Limb (tissue), 2 donors: ENCODE measurements around the gene RYR1.
"Not testable (repeated sequence)": the region's sequence is repeated elsewhere in the genome, so short reads cannot be mapped to it uniquely, and the experiment has no call there.

ENCODE experiments used
- DNase-seq, 2 donors: peaks; one replicate each; pipeline ENCODE4 v3.0.0-alpha.2; 2016; ENCODE audit errors: extremely low spot score in 2 of 2

The RYR1 gene

DNA sequence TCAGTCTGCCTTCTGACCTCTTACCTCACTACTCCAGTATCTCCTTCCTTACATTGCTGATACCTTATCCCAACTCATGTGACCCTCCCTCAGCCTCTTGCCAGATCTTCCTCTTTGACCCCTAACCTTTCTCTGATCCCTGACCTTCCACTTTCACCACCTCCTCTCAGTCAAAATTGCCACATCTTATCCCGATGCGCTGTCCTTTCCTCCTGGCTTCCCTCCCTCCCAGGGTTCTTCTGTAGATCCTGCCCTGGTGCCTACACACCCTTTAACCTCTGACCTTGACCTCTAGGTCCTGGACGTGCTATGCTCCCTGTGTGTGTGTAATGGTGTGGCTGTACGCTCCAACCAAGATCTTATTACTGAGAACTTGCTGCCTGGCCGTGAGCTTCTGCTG lies 23.7 kb downstream of the RYR1 start:
- DNase-seq: no peak

DNA sequence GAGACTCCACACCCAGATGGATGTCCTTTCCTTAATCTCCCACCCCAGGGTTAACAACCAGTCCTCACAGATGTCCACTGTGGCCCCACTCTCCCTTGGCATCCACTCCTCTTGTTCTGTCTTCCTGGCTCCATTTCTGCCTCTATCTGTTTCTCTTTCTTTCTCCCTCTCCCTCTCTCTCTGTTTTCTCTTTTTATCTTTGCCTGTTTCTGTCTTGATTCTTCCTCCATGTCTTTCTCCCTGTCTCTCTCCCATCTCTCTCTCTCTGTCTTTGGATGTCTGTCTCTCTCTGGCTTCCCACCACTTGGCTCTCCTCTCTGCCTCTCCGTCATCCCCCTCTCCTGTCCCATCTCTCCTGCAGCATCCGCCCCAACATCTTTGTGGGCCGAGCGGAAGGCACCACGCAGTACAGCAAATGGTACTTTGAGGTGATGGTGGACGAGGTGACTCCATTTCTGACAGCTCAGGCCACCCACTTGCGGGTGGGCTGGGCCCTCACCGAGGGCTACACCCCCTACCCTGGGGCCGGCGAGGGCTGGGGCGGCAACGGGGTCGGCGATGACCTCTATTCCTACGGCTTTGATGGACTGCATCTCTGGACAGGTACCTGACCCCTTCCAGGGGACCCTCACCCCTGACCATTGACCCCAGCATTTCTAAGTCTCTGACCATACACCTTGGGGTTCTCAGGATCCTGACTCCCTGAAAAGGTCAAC lies 24.4 kb downstream of the RYR1 start:
- DNase-seq: no peak

- no peak for DNase-seq
Observed at GRCh38 chr19:38458991-38459390, 25.5 kb downstream of the RYR1 start.

DNA sequence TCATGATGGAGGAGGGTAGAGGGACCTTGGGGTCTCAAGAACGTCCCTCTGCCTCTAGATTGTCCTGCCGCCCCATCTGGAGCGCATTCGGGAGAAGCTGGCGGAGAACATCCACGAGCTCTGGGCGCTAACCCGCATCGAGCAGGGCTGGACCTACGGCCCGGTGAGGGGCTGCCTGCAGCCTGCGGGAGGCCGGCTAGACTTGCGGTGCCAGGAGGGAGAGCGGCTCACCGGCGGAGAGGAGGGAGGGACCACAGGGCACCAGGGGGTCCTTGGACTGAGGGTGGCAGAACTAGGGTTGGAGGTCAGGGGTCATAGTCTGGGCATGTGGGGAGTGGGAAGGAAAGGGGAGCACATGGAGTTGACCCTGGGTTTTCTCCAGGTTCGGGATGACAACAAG lies 29.9 kb downstream of the RYR1 start:
- no peak for DNase-seq

- no peak for DNase-seq
Observed at GRCh38 chr19:38464421-38465082, 31.1 kb downstream of the RYR1 start.

GRCh38 chr19:38466050-38466449 lies 32.6 kb downstream of the RYR1 start:
- no peak for DNase-seq

GRCh38 chr19:38467541-38468525 lies 34.3 kb downstream of the RYR1 start:
- DNase-seq: no peak

DNA sequence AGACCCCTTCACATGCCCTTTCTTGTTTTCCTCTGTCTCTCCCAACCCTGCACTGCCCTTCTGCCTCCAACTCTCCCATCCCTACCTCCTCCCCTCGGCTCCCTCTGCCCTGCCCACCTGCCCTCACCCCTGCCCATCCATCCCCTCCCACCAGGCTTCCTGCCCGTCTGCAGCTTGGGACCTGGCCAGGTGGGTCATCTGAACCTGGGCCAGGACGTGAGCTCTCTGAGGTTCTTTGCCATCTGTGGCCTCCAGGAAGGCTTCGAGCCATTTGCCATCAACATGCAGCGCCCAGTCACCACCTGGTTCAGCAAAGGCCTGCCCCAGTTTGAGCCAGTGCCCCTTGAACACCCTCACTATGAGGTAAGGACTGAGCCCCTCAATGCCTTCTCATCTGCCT lies 35.7 kb downstream of the RYR1 start:
- DNase-seq: no peak

DNA sequence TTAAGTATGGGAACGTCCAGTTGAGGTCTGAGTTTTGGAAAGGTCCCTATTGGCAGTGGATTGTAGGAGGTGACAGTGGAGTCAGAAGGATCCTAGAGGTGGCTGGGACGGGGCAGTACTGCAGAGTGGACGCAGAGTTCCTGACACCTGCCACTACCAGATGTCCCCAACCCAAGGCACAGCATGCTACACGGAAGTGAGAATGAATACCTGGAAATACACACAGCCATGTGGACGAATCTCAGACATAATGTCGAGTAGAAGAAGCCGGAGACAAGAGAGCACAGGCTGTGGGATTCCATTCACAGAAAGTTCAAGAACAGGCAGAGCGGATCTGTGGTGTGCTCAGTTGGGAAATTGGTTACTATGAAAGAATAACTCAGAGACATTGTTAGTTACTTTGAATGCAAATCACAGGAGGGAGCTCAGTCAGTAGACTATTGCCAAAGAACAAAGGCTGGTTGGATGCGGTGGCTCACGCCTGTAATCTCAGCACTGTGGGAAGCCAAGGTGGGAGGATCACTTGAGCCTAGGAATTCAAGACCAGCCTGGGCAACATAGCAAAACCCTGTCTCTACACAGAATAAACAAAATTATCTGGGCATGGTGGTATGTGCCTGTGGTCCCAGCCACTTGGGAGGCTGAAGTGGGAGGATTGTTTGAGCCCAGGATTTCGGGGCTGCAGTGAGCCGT lies 37.4 kb downstream of the RYR1 start:
- DNase-seq: no peak

DNA sequence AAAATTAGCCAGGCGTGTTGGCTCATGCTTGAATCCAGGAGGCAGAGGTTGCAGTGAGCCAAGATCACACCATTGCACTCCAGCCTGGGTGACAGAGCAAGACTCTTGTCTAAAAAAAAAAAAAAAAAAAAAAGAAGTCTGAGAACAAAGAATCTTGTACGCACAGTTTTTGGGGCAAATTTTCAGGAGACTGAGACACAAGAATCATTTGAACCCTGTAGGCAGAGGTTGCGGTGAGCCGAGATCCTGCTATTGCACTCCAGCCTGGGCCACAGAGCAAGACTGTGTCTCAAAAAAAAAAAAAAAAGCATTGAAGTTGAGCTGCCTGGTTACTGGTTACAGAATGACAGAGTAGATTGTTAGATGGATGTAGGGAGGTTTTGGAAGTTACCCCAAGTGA lies 39.2 kb downstream of the RYR1 start:
- not testable (repeated sequence) for DNase-seq

DNA sequence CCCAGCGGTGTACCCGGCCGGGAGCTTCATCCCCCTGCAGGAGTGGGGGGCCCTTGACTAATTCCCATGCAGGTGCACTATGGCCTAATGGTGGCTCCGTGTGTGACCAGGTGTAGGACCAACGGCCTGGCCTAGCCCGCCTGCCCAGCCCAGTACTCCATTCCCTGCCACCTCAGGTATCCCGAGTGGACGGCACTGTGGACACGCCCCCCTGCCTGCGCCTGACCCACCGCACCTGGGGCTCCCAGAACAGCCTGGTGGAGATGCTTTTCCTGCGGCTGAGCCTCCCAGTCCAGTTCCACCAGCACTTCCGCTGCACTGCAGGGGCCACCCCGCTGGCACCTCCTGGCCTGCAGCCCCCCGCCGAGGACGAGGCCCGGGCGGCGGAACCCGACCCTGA lies 39.7 kb downstream of the RYR1 start:
- no peak for DNase-seq

- DNase-seq: no peak
Observed at GRCh38 chr19:38475176-38475575, 41.7 kb downstream of the RYR1 start.

DNA sequence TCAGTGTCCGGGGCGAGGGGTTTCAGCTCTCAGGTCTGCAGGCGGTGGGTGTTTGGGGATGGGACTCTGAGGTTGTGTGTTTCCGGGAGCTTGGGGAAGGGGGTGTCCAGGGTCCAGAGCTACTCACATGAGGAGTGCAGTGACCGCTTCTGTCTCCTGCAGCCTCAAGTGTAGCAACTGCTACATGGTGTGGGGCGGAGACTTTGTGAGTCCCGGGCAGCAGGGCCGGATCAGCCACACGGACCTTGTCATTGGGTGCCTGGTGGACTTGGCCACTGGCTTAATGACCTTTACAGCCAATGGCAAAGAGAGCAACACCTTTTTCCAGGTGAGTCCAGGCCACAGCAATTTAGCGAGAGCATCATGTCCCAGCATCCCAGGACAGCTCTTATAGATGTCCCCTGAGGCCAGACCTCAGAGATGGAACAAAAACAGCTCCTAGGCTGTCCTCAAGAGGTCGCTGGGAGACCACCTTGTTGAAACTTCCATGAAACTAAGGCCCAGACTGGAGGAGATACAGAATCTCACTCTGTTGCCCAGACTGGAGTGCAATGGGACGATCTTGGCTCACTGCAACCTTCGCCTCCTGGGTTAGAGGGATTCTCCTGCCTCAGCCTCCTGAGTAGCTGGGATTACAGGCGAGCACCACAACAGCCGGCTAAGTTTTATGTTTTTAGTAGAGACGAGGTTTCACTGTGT lies 44.9 kb downstream of the RYR1 start:
- DNase-seq: no peak

- no peak for DNase-seq
Observed at GRCh38 chr19:38482496-38482895, 49.0 kb downstream of the RYR1 start.

GRCh38 chr19:38483016-38483630 lies 49.6 kb downstream of the RYR1 start:
- no peak for DNase-seq

- DNase-seq: no peak
Observed at GRCh38 chr19:38484747-38485146, 51.3 kb downstream of the RYR1 start.

DNA sequence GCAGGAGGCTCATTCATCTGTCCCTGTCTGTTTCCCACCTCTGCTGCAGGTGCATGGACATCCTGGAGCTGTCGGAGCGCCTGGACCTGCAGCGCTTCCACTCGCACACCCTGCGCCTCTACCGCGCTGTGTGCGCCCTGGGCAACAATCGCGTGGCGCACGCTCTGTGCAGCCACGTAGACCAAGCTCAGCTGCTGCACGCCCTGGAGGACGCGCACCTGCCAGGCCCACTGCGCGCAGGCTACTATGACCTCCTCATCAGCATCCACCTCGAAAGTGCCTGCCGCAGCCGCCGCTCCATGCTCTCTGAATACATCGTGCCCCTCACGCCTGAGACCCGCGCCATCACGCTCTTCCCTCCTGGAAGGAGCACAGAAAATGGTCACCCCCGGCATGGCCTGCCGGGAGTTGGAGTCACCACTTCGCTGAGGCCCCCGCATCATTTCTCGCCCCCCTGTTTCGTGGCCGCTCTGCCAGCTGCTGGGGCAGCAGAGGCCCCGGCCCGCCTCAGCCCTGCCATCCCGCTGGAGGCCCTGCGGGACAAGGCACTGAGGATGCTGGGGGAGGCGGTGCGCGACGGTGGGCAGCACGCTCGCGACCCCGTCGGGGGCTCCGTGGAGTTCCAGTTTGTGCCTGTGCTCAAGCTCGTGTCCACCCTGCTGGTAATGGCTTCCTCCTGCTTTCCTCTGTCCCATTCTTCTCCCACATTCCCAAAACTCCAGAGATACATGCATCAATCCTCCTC lies 52.2 kb downstream of the RYR1 start:
- no peak for DNase-seq

- no peak for DNase-seq
Observed at GRCh38 chr19:38486731-38487336, 53.3 kb downstream of the RYR1 start.

DNA sequence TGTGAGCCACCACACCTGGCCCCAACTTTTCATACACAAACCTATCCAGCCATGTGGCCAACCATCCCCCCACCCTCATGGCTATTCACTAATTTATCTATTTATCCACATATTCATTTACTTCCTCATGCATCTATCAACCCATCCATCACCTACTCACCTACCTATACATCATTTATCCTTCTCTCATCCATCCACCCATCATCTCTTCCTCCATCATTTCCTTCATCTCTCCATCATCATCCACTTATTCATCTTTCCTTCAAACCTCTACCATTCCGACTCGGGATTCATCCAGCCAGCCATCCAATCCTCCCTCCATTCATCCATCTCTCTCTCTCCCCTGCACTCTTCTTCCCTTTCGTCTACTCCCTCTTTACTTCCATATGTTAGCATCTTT lies 54.6 kb downstream of the RYR1 start:
- no peak for DNase-seq
